Large intestine (tissue), 3 donors: ENCODE measurements around the gene SCML1. TPM values are rescaled to one million over a fixed set of nuclear protein-coding genes. Genes with fewer than 3 reads are reported as not detected.

Experiments used
- DNase-seq, 2 donors: peaks; one replicate each; pipeline versions ENCODE4 v3.0.0 to v3.0.0-alpha.2; 2013
- H3K27ac ChIP-seq: one replicate; pipeline ENCODE4 v1.5.1; 2013; ENCODE audit warnings: low read length
- H3K27me3 ChIP-seq: 2 replicates; pipeline ENCODE4 v1.6.1; 2013; ENCODE audit warnings: low read length; ENCODE audit not compliant: control insufficient read depth, insufficient read depth
- H3K36me3 ChIP-seq: 2 replicates; pipeline ENCODE4 v1.6.1; 2013; ENCODE audit warnings: low read length; ENCODE audit not compliant: control insufficient read depth, insufficient read depth
- H3K4me1 ChIP-seq: one replicate; pipeline ENCODE4 v1.6.1; 2013; ENCODE audit warnings: low read length; ENCODE audit not compliant: control insufficient read depth, insufficient read depth
- H3K4me3 ChIP-seq: one replicate; pipeline ENCODE4 v1.5.1; 2013; ENCODE audit warnings: low read length
- H3K9me3 ChIP-seq: one replicate; pipeline ENCODE4 v1.6.1; 2013; ENCODE audit warnings: mild to moderate bottlenecking, low read depth, low read length, moderate library complexity; ENCODE audit not compliant: control insufficient read depth
- WGBS: methylation state at CpG from one replicate; pipeline ENCODE4 v1.1.5; 2013; ENCODE audit warnings: low lambda C conversion rate; ENCODE audit not compliant: insufficient coverage; 5-methylcytosine and 5-hydroxymethylcytosine counted together
- polyA plus RNA-seq: library from polyadenylated mRNA; unstranded; fragments of 120-200 nt; gene quantifications from one replicate; pipeline ENCODE4 v1.2.1, GENCODE V29; 2013

SCML1 gene
- polyA plus RNA-seq, 1 donor, result 14.1 TPM

DNA sequence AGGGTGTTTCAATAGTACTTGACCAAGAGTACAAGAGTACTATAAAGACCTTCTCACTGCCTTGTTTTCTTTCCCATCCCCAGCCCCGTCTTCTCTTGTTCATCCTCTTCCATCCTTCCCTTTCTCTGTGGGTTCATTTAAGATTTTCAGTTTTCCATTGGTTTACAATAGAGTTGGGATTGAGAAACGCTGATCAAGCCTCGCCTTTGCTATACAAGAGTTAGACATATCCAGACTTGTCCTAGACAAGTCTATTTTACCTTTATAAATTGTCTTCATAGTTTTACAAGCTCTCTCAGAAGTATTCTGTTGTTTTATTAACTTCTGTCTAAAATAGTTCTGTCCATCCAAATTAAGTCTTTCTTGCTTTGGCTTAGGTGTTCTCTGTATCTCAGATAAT is 29.6 kb upstream of the SCML1 start:
- WGBS, result no CpG with 5 or more reads among the region's 3 CpGs
- no peaks in the 10 kb centered on the region for H3K9me3 ChIP-seq
- no peaks in the 10 kb centered on the region for H3K36me3 ChIP-seq
- H3K4me1 ChIP-seq, result no peaks in the 10 kb centered on the region
- H3K4me3 ChIP-seq, result no peak overlapping the region
- no peak for DNase-seq
- no peaks in the 10 kb centered on the region for H3K27me3 ChIP-seq
- H3K27ac ChIP-seq, result no peak overlapping the region

DNA sequence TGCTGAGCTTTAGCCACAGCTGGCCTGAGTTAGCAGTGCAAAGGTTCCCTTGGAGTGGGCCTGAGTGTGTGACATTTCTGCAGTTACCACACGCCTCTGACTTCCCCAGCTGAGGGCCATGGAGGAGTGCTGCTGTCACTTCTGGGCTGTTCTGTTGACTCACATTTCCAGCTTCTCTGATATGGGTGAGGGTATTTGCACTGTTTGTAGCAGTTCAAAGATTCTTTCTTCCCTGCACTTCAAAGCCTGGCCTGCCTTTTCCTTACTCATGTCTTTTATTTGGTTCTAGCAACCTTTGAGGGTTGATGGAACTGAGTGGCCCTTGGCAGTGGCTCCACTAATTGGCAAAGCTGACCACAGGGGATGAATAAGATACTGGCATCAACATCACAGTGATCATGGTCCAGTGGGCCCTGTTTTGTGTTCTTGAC is 26.4 kb upstream of the SCML1 start:
- H3K9me3 ChIP-seq, result no peaks in the 10 kb centered on the region
- DNase-seq, result peak in 1 of 2 donors; percentile 9
- no CpG with 5 or more reads among the region's 1 CpG for WGBS

DNA sequence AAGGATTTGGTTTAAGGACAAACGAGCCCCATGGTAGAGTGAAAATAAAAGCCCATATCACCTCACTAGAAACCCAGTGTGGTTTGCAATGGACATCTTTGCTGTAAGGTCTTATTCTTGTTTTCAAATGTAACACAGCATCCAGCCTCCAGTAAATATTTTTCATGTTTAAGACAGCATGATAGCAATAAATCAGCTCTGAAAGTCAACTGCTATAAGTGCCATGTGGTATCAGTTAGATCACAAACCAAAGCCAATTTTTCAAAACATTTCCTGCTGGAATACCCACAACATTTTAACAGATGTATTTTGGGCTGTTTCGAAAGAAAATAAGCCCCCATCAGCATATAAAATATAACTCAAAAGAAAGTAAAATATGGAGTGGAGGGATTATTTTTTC is 24.0 kb upstream of the SCML1 start:
- WGBS, result no CpG with 5 or more reads among the region's 2 CpGs
- no peaks in the 10 kb centered on the region for H3K36me3 ChIP-seq

More for the DNA sequence above, 26.4 kb upstream of the SCML1 start:
- H3K36me3 ChIP-seq, result no peaks in the 10 kb centered on the region
- H3K27me3 ChIP-seq, result no peaks in the 10 kb centered on the region
- no peak overlapping the region for H3K4me3 ChIP-seq
- H3K27ac ChIP-seq, result no peak overlapping the region
- no peaks in the 10 kb centered on the region for H3K4me1 ChIP-seq

DNA sequence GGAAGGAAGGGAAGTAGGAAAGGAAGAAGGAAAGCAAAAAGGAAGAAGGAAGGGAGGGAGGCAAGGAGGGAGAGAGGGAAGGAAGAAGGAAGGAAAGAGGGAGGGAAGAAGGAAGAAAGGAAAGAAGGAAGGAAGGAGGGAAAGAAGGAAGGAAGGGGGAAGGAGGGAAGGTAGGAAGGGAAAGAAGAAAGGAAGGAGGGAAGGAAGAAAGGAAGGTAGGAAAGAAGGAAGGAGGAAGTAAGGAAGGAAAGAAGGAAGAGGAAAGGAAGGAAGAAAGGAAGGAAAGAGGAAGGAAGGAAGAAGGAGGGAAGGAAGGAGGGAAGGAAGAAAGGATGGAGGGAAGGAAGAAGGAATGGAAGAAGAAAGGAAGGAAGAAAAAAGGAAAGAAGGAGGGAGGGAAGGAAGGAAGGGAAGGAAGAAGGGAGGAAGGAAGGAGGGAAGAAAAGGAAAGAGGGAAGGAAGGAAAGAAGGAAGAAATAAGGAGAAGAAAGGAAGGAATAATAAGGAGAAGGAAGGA is 18.6 kb upstream of the SCML1 start:
- no peaks in the 10 kb centered on the region for H3K4me1 ChIP-seq
- no peaks in the 10 kb centered on the region for H3K9me3 ChIP-seq
- DNase-seq, result no peak
- no peak overlapping the region for H3K27ac ChIP-seq
- H3K36me3 ChIP-seq, result no peaks in the 10 kb centered on the region
- no peak overlapping the region for H3K4me3 ChIP-seq
- H3K27me3 ChIP-seq, result no peaks in the 10 kb centered on the region

More for the DNA sequence above, 24.0 kb upstream of the SCML1 start:
- Histone ChIP-seq H3K4me3 (no peak overlapping the region), H3K27me3 (no peaks in the 10 kb centered on the region), H3K4me1 (no peaks in the 10 kb centered on the region), H3K27ac (no peak overlapping the region), H3K9me3 (no peaks in the 10 kb centered on the region)
- DNase-seq, result no peak

DNA sequence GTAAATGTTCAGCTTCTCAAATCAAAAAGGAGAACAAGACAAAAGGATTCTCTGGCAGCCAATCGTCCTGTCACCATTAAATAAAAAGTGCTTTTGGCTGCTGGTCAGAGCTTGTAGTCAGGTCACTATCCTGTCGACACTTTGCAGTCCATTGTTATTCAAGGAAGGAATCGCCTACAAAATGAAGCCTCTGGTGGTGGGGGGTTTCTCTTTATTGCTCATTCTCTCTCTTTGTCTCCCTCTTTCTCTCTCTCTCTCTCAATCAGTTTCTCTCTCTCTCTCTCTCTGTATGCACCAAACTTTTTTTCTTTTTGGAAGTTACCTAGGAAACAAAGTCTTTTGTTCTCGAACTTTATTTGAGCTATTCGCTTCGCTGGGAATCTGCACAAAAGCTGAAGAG is 17.6 kb upstream of the SCML1 start:
- Histone ChIP-seq H3K27ac (no peak overlapping the region), H3K27me3 (no peaks in the 10 kb centered on the region), H3K36me3 (no peaks in the 10 kb centered on the region), H3K4me3 (no peak overlapping the region), H3K9me3 (no peaks in the 10 kb centered on the region), H3K4me1 (no peaks in the 10 kb centered on the region)
- 87% methylated on average over 3 of the region's 6 CpGs for WGBS
- DNase-seq, result no peak

DNA sequence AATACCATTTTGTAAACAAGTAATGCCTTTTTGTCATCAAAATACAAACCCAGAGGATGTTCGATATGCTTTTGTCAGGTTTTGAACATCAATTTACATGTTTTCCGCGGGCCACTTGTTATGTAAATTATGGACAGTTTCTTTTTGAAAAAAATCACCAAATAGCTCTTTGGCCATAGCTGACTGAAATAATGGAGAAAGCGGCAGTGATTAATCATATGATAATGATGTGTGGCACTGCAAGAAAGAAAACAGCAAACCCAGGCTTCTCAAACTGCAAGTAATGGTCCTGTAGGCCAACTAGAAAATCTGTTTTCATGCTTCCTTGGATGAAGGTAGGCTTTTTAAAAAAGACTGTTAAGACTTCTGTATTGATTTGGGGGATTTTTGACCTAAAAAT is 15.6 kb upstream of the SCML1 start:
- Histone ChIP-seq H3K27me3 (no peaks in the 10 kb centered on the region), H3K9me3 (no peaks in the 10 kb centered on the region), H3K36me3 (peaks cover 7% of the 10 kb centered on the region), H3K4me1 (no peaks in the 10 kb centered on the region), H3K27ac (no peak overlapping the region), H3K4me3 (no peak overlapping the region)
- no CpG with 5 or more reads among the region's 4 CpGs for WGBS
- no peak for DNase-seq

DNA sequence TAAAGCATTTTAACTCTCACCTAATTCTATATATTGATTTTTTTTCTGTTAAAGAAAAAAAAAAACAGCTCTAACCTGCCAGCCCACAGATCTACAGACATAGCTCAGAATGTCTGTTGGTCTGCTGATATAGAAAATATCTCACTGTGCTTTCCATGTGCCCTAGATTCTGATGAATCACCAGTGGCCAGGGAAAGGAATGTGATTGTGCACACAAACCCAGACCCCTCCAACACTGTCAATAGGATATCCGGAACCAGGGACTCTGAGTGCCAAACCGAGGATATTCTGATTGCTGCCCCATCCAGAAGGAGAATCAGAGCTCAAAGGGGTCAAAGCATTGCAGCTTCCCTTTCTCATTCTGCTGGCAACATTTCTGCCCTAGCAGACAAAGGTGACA is 12.1 kb upstream of the SCML1 start:
- no peaks in the 10 kb centered on the region for H3K9me3 ChIP-seq
- H3K27ac ChIP-seq, result no peak overlapping the region
- H3K36me3 ChIP-seq, result peaks cover 7% of the 10 kb centered on the region
- H3K27me3 ChIP-seq, result no peaks in the 10 kb centered on the region
- H3K4me1 ChIP-seq, result no peaks in the 10 kb centered on the region
- no CpG with 5 or more reads among the region's 2 CpGs for WGBS
- no peak for DNase-seq
- no peak overlapping the region for H3K4me3 ChIP-seq

DNA sequence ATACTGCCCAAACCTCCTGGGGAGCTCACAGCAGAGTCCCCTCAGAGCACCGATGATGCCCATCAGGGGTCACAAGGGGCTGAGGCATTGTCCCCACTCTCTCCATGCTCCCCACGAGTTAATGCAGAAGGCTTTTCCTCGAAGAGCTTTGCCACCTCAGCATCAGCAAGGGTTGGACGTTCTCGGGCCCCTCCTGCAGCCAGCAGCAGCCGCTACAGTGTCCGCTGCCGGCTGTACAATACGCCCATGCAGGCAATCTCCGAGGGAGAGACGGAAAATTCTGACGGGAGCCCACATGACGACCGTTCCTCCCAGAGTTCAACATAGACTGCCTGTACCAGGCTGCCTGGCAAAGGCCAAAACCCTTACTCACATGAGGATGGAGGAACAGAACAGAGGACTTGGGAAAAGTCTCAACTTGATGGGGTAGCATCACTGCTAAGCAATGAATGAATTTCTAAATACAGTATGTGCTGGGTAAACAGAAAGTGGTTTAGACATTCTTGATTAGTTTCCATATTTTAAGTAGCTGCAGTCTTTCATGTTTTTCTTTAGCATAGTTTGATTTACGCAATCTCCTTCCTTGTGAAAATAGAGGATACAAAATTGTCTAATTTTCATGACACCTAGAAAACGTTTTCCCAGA is 5.0 kb upstream of the SCML1 start:
- no peaks in the 10 kb centered on the region for H3K27me3 ChIP-seq
- H3K27ac ChIP-seq, result no peak overlapping the region
- H3K9me3 ChIP-seq, result no peaks in the 10 kb centered on the region
- no peak for DNase-seq
- no peak overlapping the region for H3K4me3 ChIP-seq
- no CpG with 5 or more reads among the region's 16 CpGs for WGBS
- H3K4me1 ChIP-seq, result no peaks in the 10 kb centered on the region
- H3K36me3 ChIP-seq, result no peaks in the 10 kb centered on the region

DNA sequence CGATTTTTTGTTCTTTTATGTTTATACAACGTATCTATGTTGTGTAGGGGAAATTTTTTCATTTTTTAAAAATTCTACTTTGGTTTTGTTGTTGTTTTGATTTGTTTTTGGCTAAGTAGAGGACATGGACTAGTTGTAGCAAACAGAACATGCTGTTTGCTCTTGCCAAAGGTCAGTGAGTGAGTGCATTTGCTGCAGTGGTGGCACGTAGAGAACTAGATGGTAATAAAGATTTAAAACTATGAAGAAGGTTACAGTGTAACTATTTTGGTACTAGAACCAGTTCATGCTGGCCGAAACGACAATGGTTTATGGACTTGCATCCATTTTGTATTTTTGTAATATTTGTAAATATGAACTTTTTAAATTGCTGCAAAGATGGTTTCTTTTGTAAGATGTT is 1.9 kb upstream of the SCML1 start:
- Histone ChIP-seq H3K36me3 (no peaks in the 10 kb centered on the region), H3K4me3 (no peak overlapping the region), H3K4me1 (no peaks in the 10 kb centered on the region), H3K27ac (peak overlapping the region; percentile 96), H3K27me3 (no peaks in the 10 kb centered on the region), H3K9me3 (no peaks in the 10 kb centered on the region)
- DNase-seq, result peak; percentile 56 to 80
- WGBS, result 20% methylated on average over 1 of the region's 5 CpGs

DNA sequence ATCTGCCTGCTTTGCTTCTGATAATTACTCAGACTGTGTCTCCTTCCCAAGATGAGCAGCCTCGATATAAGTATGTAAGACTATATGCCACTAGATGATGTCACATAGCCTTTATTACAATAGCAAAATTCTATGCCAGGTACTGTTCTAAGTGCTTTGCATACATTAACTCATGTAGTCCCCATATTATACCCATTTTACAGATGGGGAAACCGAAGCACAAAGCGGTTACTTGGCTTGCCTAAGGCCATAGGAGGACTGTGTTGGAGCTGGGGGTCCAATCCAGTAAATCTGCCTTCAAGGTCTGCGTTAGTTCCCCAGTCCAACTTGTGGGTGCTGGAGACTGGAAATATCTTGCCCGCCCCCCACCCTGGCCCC is 826 bp upstream of the SCML1 start:
- H3K27ac ChIP-seq, result peak overlapping the region; percentile 96
- H3K27me3 ChIP-seq, result no peaks in the 10 kb centered on the region
- H3K4me1 ChIP-seq, result peaks cover 3% of the 10 kb centered on the region
- no peaks in the 10 kb centered on the region for H3K9me3 ChIP-seq
- no CpG with 5 or more reads among the region's 5 CpGs for WGBS
- H3K4me3 ChIP-seq, result peak overlapping the region; percentile 49
- no peak for DNase-seq
- no peaks in the 10 kb centered on the region for H3K36me3 ChIP-seq

DNA sequence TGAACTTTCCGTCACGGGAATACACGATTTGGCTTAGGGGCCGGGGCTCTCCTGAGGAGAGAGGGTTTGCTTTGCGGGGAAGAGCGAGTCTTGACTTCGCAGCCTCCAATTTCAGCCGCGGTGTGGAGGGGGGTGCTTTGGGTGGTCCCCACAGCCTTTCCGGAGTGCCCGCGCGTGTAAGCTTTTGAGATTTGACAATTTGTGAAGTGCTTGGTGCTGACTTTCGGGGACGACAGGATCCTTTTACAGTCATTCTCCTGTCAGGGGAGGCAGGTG is 355 bp downstream of the SCML1 start:
- Histone ChIP-seq H3K4me1 (peaks cover 5% of the 10 kb centered on the region), H3K27me3 (no peaks in the 10 kb centered on the region), H3K9me3 (no peaks in the 10 kb centered on the region), H3K36me3 (no peaks in the 10 kb centered on the region), H3K27ac (peak overlapping the region; percentile 99), H3K4me3 (peak overlapping the region; percentile 92)
- WGBS, result no CpG with 5 or more reads among the region's 15 CpGs
- DNase-seq, result peak in 1 of 2 donors; percentile 62
